Liver (tissue), 3 donors: ENCODE results near the gene ST8SIA1.

Experiments
- GABPA ChIP-seq, 2 donors: IDR thresholded peaks in 1 of 2; conservative IDR thresholded peaks in 1 of 2; 2 replicates each; pipeline ENCODE4 v1.6.1; 2016; ENCODE audit warnings: antibody characterized with exemption in 2 of 2, mild to moderate bottlenecking in 1 of 2, moderate library complexity in 1 of 2
- JUND ChIP-seq, 2 donors: IDR thresholded peaks; 2 replicates each; pipeline ENCODE4 v1.6.1; 2016; ENCODE audit warnings: antibody characterized with exemption in 2 of 2
- RAD21 ChIP-seq, 2 donors: IDR thresholded peaks; 2 replicates each; pipeline ENCODE4 v1.6.1; 2016; ENCODE audit warnings: antibody characterized with exemption in 2 of 2, mild to moderate bottlenecking in 2 of 2
- SP1 ChIP-seq: IDR thresholded peaks from 2 replicates; pipeline ENCODE4 v1.6.1; 2018; ENCODE audit warnings: antibody characterized with exemption, mild to moderate bottlenecking
- YY1 ChIP-seq: IDR thresholded peaks from 2 replicates; pipeline ENCODE4 v1.6.1; 2016; ENCODE audit warnings: antibody characterized with exemption, mild to moderate bottlenecking
- TF ChIP-seq, protein P1 (sequence below): IDR thresholded peaks from 2 replicates; pipeline ENCODE4 v1.6.1; 2016; ENCODE audit warnings: antibody characterized with exemption, mild to moderate bottlenecking
- TF ChIP-seq, protein P2 (sequence below): fragments of 150-350 bp; IDR thresholded peaks from 2 replicates; pipeline ENCODE4 v1.5.1; 2017; ENCODE audit warnings: improper control_type of control experiment, low read depth, low read length; ENCODE audit not compliant: missing input control
- TF ChIP-seq, protein P3 (sequence below): IDR thresholded peaks from 2 replicates; pipeline ENCODE4 v1.6.1; 2016; ENCODE audit warnings: antibody characterized with exemption
- TF ChIP-seq, protein P4 (sequence below): IDR thresholded peaks from 2 replicates; pipeline ENCODE4 v1.6.1; 2016; ENCODE audit warnings: antibody characterized with exemption
- donor health status: healthy.
- donor health status: healthy.

DNA sequence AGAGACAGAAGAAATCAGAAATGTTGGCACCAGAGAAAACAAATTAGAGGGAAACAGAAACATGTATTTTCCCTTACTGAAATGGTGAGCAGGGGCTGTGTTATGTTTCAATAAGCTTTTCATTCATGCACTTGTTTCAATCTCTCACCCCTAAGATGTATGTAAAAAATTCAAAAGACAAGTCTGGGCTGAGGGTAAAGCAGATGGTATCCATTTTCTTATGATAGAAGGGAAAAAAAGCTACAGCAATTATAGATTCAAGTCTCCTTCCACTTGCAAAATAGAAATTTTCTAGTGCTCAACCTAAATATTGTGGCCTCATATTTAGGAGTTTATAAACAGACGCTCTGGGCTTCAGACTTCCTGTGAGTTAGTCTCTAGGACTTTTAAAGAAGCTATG, 138.3 kb downstream of the ST8SIA1 start:
- TF ChIP-seq, protein P1, sequence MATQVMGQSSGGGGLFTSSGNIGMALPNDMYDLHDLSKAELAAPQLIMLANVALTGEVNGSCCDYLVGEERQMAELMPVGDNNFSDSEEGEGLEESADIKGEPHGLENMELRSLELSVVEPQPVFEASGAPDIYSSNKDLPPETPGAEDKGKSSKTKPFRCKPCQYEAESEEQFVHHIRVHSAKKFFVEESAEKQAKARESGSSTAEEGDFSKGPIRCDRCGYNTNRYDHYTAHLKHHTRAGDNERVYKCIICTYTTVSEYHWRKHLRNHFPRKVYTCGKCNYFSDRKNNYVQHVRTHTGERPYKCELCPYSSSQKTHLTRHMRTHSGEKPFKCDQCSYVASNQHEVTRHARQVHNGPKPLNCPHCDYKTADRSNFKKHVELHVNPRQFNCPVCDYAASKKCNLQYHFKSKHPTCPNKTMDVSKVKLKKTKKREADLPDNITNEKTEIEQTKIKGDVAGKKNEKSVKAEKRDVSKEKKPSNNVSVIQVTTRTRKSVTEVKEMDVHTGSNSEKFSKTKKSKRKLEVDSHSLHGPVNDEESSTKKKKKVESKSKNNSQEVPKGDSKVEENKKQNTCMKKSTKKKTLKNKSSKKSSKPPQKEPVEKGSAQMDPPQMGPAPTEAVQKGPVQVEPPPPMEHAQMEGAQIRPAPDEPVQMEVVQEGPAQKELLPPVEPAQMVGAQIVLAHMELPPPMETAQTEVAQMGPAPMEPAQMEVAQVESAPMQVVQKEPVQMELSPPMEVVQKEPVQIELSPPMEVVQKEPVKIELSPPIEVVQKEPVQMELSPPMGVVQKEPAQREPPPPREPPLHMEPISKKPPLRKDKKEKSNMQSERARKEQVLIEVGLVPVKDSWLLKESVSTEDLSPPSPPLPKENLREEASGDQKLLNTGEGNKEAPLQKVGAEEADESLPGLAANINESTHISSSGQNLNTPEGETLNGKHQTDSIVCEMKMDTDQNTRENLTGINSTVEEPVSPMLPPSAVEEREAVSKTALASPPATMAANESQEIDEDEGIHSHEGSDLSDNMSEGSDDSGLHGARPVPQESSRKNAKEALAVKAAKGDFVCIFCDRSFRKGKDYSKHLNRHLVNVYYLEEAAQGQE: no peak
- TF ChIP-seq JUND (IDR thresholded peaks at IDR 0.05): no peak
- no peak for TF ChIP-seq RAD21 (IDR thresholded peaks at IDR 0.05)
- TF ChIP-seq, protein P2, sequence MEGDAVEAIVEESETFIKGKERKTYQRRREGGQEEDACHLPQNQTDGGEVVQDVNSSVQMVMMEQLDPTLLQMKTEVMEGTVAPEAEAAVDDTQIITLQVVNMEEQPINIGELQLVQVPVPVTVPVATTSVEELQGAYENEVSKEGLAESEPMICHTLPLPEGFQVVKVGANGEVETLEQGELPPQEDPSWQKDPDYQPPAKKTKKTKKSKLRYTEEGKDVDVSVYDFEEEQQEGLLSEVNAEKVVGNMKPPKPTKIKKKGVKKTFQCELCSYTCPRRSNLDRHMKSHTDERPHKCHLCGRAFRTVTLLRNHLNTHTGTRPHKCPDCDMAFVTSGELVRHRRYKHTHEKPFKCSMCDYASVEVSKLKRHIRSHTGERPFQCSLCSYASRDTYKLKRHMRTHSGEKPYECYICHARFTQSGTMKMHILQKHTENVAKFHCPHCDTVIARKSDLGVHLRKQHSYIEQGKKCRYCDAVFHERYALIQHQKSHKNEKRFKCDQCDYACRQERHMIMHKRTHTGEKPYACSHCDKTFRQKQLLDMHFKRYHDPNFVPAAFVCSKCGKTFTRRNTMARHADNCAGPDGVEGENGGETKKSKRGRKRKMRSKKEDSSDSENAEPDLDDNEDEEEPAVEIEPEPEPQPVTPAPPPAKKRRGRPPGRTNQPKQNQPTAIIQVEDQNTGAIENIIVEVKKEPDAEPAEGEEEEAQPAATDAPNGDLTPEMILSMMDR: no peak
- TF ChIP-seq, protein P3, sequence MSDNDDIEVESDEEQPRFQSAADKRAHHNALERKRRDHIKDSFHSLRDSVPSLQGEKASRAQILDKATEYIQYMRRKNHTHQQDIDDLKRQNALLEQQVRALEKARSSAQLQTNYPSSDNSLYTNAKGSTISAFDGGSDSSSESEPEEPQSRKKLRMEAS: no peak
- no peak for TF ChIP-seq YY1
- TF ChIP-seq SP1: no peak
- no peak for TF ChIP-seq GABPA (IDR thresholded peaks at IDR 0.05 in 1 of 2, conservative IDR thresholded peaks at IDR 0.05 in 1 of 2)
- TF ChIP-seq, protein P4, sequence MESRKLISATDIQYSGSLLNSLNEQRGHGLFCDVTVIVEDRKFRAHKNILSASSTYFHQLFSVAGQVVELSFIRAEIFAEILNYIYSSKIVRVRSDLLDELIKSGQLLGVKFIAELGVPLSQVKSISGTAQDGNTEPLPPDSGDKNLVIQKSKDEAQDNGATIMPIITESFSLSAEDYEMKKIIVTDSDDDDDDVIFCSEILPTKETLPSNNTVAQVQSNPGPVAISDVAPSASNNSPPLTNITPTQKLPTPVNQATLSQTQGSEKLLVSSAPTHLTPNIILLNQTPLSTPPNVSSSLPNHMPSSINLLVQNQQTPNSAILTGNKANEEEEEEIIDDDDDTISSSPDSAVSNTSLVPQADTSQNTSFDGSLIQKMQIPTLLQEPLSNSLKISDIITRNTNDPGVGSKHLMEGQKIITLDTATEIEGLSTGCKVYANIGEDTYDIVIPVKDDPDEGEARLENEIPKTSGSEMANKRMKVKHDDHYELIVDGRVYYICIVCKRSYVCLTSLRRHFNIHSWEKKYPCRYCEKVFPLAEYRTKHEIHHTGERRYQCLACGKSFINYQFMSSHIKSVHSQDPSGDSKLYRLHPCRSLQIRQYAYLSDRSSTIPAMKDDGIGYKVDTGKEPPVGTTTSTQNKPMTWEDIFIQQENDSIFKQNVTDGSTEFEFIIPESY: no peak
